ENCODE measurements around the gene PHETA1.
"Not testable (repeated sequence)": the region's sequence is repeated elsewhere in the genome, so short reads cannot be mapped to it uniquely, and the experiment has no call there.

Gene PHETA1

GRCh38 chr12:111405149-111405858 lies 36.4 kb upstream of the PHETA1 start:
- no peak for FAIRE-seq

- FAIRE-seq = no peak
Measured at GRCh38 chr12:111404362-111405148, 35.7 kb upstream of the PHETA1 start.

GRCh38 chr12:111402490-111402824 lies 33.6 kb upstream of the PHETA1 start:
- not testable (repeated sequence) for FAIRE-seq

- no peak for FAIRE-seq
Measured at GRCh38 chr12:111401167-111401605, 32.3 kb upstream of the PHETA1 start.

GRCh38 chr12:111399741-111400404 lies 31.0 kb upstream of the PHETA1 start:
- FAIRE-seq = not testable (repeated sequence)

- FAIRE-seq = no peak
Measured at GRCh38 chr12:111398530-111398929, 29.6 kb upstream of the PHETA1 start.

GRCh38 chr12:111396726-111397445 lies 28.0 kb upstream of the PHETA1 start:
- FAIRE-seq = no peak

- FAIRE-seq = not testable (repeated sequence)
Measured at GRCh38 chr12:111396271-111396670, 27.4 kb upstream of the PHETA1 start.

GRCh38 chr12:111395336-111396187 lies 26.7 kb upstream of the PHETA1 start:
- FAIRE-seq = no peak

GRCh38 chr12:111394480-111394879 lies 25.6 kb upstream of the PHETA1 start:
- no peak for FAIRE-seq

GRCh38 chr12:111393700-111394300 lies 24.9 kb upstream of the PHETA1 start:
- FAIRE-seq = no peak

GRCh38 chr12:111390910-111391309 lies 22.0 kb upstream of the PHETA1 start:
- FAIRE-seq = no peak

- FAIRE-seq = no peak
Measured at GRCh38 chr12:111389635-111390034, 20.7 kb upstream of the PHETA1 start.

GRCh38 chr12:111387747-111388323 lies 18.9 kb upstream of the PHETA1 start:
- no peak for FAIRE-seq

GRCh38 chr12:111386885-111387284 lies 18.0 kb upstream of the PHETA1 start:
- FAIRE-seq = no peak

GRCh38 chr12:111384596-111384995 lies 15.7 kb upstream of the PHETA1 start:
- FAIRE-seq = no peak

- FAIRE-seq = no peak
Measured at GRCh38 chr12:111379942-111380554, 11.2 kb upstream of the PHETA1 start.

- FAIRE-seq = no peak
Measured at GRCh38 chr12:111377440-111377839, 8.5 kb upstream of the PHETA1 start.

- FAIRE-seq = not testable (repeated sequence)
Measured at GRCh38 chr12:111373231-111373630, 4.3 kb upstream of the PHETA1 start.

- FAIRE-seq = no peak
Measured at GRCh38 chr12:111369496-111370220, 763 bp upstream of the PHETA1 start.
